ENCODE results near the gene MLXIP. TPM values are rescaled to one million over a fixed set of nuclear protein-coding genes. Genes with fewer than 3 reads are reported as not detected.

Gene MLXIP
- total and polyA plus RNA-seq, 9 of the 15 experiments (the other 6 are each of a cell fraction or from before 2014, with no cell fraction given), result 2.2 to 66.3 (median 18.1) TPM

DNA sequence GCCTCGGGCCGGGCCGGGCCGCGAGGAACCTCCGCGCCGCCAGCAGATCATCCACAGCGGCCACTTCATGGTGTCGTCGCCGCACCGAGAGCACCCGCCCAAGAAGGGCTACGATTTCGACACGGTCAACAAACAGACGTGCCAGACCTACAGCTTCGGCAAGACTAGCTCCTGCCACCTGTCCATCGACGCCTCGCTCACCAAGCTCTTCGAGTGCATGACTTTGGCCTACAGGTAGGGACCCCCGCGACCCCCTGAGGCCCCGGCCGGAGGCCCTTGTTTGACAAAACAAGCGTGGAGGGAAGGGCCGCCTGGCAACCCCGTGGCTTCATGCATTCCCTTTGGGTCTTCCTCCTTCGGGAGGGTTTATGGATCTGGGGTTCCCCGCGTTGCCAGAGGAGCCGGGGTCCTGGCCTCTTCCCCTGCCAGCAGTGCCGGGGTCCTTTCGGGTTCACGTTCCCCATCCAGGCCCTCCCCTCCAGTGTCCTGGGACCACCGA is 526 bp downstream of the MLXIP start (continued):
- TF ChIP-seq, protein P1, sequence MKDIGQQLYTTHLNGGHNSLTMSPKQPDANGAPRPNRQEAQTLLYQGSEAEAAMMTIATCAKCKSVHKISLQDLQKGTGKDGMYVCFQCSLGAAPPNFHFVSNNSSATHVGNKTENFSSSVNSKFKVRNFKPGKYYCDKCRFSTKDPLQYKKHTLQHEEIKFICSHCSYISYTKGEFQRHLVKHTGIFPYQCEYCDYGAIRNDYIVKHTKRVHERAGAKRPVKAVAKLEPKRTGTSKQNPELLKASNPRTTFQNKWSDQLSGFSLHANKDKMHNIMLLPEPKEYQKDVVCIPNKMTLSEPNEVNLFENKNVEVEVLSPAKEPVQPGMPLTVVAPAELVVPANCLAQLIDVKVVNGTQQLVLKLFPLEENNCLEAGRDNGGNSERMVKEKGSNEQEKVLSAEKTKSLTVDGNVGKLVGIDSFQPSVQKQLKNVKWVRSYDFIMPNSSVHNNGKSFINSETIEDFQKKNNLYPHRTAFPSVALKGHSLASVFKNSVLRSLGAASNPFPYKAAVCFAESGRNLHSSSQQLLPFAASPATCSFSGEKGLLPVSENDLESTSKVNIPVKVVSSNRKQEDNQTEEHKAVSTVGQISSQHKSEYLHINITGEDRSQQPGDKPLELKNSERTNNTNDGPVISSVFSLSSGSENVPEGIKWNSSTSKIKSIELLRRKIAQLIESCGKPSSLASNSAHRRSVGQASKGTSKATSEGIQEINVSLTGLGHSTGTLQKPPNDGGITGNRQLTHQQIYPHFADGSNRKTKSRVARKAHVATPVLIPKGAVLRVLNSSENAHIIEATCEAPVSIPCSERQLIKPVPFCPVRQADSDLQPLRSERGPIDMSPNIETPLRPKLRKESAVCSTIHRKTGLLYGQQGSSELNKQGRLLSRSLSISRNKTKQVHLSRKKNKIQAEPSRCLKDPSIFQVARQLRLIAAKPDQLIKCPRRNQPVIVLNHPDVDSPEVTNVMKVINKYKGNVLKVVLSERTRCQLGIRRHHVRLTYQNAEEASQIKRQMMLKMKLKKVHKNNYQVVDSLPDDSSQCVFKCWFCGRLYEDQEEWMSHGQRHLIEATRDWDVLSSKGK (CRISPR knock-in tag; IDR thresholded peaks at IDR 0.05), result no peak
- TF ChIP-seq IFI16 (CRISPR knock-in tag; IDR thresholded peaks at IDR 0.05), result no peak
- TF ChIP-seq, protein P2, sequence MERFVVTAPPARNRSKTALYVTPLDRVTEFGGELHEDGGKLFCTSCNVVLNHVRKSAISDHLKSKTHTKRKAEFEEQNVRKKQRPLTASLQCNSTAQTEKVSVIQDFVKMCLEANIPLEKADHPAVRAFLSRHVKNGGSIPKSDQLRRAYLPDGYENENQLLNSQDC (CRISPR knock-in tag; IDR thresholded peaks at IDR 0.05), result no peak
- TF ChIP-seq ZNF224 (CRISPR knock-in tag; IDR thresholded peaks at IDR 0.05), result no peak
- TF ChIP-seq, protein P3, sequence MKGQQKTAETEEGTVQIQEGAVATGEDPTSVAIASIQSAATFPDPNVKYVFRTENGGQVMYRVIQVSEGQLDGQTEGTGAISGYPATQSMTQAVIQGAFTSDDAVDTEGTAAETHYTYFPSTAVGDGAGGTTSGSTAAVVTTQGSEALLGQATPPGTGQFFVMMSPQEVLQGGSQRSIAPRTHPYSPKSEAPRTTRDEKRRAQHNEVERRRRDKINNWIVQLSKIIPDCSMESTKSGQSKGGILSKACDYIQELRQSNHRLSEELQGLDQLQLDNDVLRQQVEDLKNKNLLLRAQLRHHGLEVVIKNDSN (CRISPR knock-in tag; IDR thresholded peaks at IDR 0.05), result 0 out of 2 replicates have a peak, but pooled peaks have one; percentile 26
- TF ChIP-seq ZNF212 (CRISPR knock-in tag; IDR thresholded peaks at IDR 0.05), result no peak
- TF ChIP-seq, protein P4, sequence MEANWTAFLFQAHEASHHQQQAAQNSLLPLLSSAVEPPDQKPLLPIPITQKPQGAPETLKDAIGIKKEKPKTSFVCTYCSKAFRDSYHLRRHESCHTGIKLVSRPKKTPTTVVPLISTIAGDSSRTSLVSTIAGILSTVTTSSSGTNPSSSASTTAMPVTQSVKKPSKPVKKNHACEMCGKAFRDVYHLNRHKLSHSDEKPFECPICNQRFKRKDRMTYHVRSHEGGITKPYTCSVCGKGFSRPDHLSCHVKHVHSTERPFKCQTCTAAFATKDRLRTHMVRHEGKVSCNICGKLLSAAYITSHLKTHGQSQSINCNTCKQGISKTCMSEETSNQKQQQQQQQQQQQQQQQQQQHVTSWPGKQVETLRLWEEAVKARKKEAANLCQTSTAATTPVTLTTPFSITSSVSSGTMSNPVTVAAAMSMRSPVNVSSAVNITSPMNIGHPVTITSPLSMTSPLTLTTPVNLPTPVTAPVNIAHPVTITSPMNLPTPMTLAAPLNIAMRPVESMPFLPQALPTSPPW (CRISPR knock-in tag; IDR thresholded peaks at IDR 0.05), result no peak
- TF ChIP-seq, protein P5, sequence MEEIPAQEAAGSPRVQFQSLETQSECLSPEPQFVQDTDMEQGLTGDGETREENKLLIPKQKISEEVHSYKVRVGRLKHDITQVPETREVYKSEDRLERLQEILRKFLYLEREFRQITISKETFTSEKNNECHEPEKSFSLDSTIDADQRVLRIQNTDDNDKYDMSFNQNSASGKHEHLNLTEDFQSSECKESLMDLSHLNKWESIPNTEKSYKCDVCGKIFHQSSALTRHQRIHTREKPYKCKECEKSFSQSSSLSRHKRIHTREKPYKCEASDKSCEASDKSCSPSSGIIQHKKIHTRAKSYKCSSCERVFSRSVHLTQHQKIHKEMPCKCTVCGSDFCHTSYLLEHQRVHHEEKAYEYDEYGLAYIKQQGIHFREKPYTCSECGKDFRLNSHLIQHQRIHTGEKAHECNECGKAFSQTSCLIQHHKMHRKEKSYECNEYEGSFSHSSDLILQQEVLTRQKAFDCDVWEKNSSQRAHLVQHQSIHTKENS (CRISPR knock-in tag; IDR thresholded peaks at IDR 0.05), result no peak
- peak in 1 of 2 experiments; percentile 1; a peak in 1 of 4 replicates for TF ChIP-seq SIN3A (IDR thresholded peaks at IDR 0.05; ENCODE audit: borderline replicate concordance in 2 of 2, control insufficient read depth in 1 of 2, low read depth in 2 of 2, low read length in 2 of 2)
- TF ChIP-seq, protein P6, sequence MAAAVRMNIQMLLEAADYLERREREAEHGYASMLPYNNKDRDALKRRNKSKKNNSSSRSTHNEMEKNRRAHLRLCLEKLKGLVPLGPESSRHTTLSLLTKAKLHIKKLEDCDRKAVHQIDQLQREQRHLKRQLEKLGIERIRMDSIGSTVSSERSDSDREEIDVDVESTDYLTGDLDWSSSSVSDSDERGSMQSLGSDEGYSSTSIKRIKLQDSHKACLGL (CRISPR knock-in tag; IDR thresholded peaks at IDR 0.05; ENCODE audit: borderline replicate concordance, poor library complexity, severe bottlenecking), result no peak
- TF ChIP-seq, protein P7, sequence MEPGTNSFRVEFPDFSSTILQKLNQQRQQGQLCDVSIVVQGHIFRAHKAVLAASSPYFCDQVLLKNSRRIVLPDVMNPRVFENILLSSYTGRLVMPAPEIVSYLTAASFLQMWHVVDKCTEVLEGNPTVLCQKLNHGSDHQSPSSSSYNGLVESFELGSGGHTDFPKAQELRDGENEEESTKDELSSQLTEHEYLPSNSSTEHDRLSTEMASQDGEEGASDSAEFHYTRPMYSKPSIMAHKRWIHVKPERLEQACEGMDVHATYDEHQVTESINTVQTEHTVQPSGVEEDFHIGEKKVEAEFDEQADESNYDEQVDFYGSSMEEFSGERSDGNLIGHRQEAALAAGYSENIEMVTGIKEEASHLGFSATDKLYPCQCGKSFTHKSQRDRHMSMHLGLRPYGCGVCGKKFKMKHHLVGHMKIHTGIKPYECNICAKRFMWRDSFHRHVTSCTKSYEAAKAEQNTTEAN (CRISPR knock-in tag; IDR thresholded peaks at IDR 0.05), result 0 out of 2 replicates have a peak, but pooled peaks have one; percentile 53
- TF ChIP-seq HDAC8 (tag; IDR thresholded peaks at IDR 0.05), result no peak

Measured in K562 (cell line).